Measurements from ENCODE around the gene ENTPD2. TPM values are rescaled to one million over a fixed set of nuclear protein-coding genes. Genes with fewer than 3 reads are reported as not detected.
A peak's percentile ranks its signal among the peaks of the same experiment; 100 is the strongest.

The ENTPD2 gene
- under 1 TPM; 0.71 to 0.87 TPM for total RNA-seq
- polyA plus RNA-seq (ENCODE audit: insufficient read length in 6 of 6) = 1 to 10 TPM; 1.7 to 4.7 (median 3.0) TPM
- long read RNA-seq, donor 1 = 0 reads
- long read RNA-seq, donor 2 = 0 reads
- long read RNA-seq, donor 3 = 0 reads
- long read RNA-seq, donor 4 = 0 reads
- long read RNA-seq, donor 5, partial matches to known transcripts = 0 of 1 reads
- long read RNA-seq, donor 5, other reads (novel, unspliced or antisense) = 0 of 1 reads
- long read RNA-seq, donor 6, partial matches to known transcripts = 0 of 1 reads
- long read RNA-seq, donor 6, other reads (novel, unspliced or antisense) = 0 of 1 reads
- long read RNA-seq, donor 7 = 0 reads
- long read RNA-seq, donor 8, partial matches to known transcripts = 0 of 1 reads
- long read RNA-seq, donor 8, other reads (novel, unspliced or antisense) = 0 of 1 reads
- long read RNA-seq, donor 9 = 0 reads
- long read RNA-seq, donor 10 = 0 reads
- long read RNA-seq, donor 11, transcript ENTPD2-203 (2 exons, 1,427 nt) = minor isoform, 7 of 21 reads
- long read RNA-seq, donor 11, transcript ENTPD2-202 (9 exons, 2,095 nt) = major isoform, 14 of 21 reads
- long read RNA-seq, donor 11, partial matches to known transcripts = 0 of 21 reads
- long read RNA-seq, donor 11, other reads (novel, unspliced or antisense) = 0 of 21 reads
- long read RNA-seq, donor 12, partial matches to known transcripts = 0 of 1 reads
- long read RNA-seq, donor 12, other reads (novel, unspliced or antisense) = 0 of 1 reads

DNA sequence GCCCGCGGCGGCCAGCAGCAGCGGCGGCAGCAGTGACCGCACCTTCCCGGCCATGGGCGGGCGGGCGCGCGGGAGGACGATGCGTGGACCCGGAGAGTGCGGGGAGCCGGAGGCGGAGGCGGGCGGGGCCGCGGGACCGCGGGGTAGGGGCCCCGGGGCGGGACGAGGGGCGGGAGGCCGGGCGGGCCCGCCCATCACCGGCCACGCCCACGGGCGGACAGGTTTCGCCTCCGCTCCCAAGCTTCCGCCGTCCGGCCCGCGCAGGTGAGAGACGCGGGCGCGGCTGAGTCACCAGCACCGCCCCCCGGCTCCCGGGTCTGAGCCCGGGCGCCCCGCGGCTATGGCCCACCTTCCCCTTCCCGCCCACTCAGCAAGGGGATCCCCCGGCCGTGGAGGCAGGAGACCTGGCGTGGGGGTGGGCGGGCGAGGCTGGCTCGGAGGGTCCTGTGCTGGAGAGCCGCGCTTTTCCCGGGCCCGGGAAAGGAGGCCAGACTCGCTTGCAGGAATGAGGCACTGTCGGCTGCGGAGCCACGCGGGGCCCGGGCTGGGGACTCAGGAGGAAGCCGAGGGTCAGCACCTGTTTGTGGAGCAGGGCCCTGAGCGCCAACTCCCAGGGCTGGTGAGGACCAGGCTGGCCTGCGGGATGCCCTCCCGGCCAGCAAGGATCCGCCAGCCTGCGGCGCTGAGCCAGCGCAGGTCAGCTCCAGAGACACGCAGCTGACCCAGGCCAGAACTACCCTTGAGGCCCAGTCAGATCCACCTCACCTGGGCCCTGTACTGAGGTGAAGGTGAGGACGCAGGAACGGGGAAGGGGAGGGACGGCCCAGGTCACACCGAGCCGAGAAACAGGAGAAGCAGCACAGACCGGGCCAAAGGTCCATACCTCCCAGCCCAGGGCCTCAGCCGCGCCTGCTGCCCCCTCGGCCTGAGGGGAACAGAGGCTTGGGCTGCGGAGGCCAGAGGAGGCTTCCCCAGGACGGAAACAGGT, at the start of gene ENTPD2:
TSS of gene ENTPD2 (minus strand) at position 118 of the 988 bp plus-strand sequence. CDS start at position 54, 64 bp downstream.
- Histone ChIP-seq H3K9me3 (no peaks in the 10 kb centered on the region), H3K4me3 (peak within 1 kb of the TSS; percentile 15 to 40), H3K36me3 (no peaks in the 10 kb centered on the region), H3K27me3 (peaks cover 21 to 67% of the 10 kb centered on the region in 2 donors), H3K27ac (no peak within 1 kb of the TSS), H3K4me1 (peaks cover 9 to 38% of the 10 kb centered on the region in 2 donors)
- intact Hi-C loops (cut with DNase I) = no loop called here
- DNase-seq (peak in 1 of 4 donors; percentile 90), ATAC-seq (peak; percentile 90)
- no peak for TF ChIP-seq CTCF (IDR thresholded peaks at IDR 0.05)

DNA sequence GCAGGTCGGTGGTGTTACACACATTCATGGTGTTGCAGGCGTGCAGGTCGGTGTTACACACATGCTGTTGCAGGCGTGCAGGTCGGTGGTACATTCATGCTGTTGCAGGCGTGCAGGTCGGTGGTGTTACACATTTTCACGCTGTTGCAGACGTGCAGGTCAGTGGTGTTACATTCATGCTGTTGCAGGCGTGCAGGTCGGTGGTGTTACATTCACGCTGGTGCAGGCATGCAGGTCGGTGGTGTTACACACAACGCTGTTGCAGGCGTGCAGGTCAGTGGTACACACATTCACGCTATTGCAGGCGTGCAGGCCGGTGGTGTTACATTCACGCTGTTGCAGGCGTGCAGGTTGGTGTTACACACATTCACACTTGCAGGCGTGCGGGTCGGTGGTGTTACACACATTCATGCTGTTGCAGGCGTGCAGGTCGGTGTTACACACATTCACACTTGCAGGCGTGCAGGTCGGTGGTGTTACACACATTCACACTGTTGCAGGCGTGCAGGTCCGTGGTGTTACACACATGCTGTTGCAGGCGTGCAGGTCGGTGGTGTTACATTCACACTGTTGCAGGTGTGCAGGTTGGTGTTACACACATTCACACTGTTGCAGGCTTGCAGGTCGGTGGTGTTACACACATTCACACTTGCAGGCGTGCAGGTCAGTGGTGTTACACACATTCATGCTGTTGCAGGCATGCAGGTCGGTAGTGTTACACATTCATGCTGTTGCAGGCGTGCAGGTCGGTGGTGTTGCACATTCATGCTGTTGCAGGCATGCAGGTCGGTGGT, 49.5 kb upstream of the ENTPD2 start:
- Histone ChIP-seq H3K27ac (no peak overlapping the region), H3K36me3 (peaks cover 0 to 97% of the 10 kb centered on the region in 2 donors), H3K4me1 (no peaks in the 10 kb centered on the region), H3K9me3 (no peaks in the 10 kb centered on the region), H3K4me3 (no peak overlapping the region), H3K27me3 (no peaks in the 10 kb centered on the region)
- DNase-seq (peak in 1 of 4 donors; percentile 63), ATAC-seq (no peak)
- intact Hi-C loops (cut with DNase I) = no loop called here
- TF ChIP-seq CTCF (IDR thresholded peaks at IDR 0.05) = no peak

- DNase-seq (peak in 1 of 4 donors; percentile 62), ATAC-seq (no peak)
- intact Hi-C loops (cut with DNase I) = no loop called here
- H3K4me1 ChIP-seq = no peaks in the 10 kb centered on the region
- peaks cover 0 to 96% of the 10 kb centered on the region in 2 donors for H3K36me3 ChIP-seq
- no peaks in the 10 kb centered on the region for H3K9me3 ChIP-seq
- H3K4me3 ChIP-seq = no peak overlapping the region
- no peak overlapping the region for H3K27ac ChIP-seq
- TF ChIP-seq CTCF (IDR thresholded peaks at IDR 0.05) = no peak
- H3K27me3 ChIP-seq = no peaks in the 10 kb centered on the region
Observed at GRCh38 chr9:137099231-137099630, 45.4 kb upstream of the ENTPD2 start.

GRCh38 chr9:137097761-137098462, 44.1 kb upstream of the ENTPD2 start:
- H3K9me3 ChIP-seq = no peaks in the 10 kb centered on the region
- peaks cover 0 to 88% of the 10 kb centered on the region in 2 donors for H3K36me3 ChIP-seq
- no peak overlapping the region for H3K27ac ChIP-seq
- H3K4me1 ChIP-seq = no peaks in the 10 kb centered on the region
- DNase-seq = peak in 1 of 4 donors; percentile 74
- no peak for ATAC-seq
- intact Hi-C loops (cut with DNase I) = no loop called here
- no peaks in the 10 kb centered on the region for H3K27me3 ChIP-seq
- no peak overlapping the region for H3K4me3 ChIP-seq
- TF ChIP-seq CTCF (IDR thresholded peaks at IDR 0.05) = no peak
